Measurements from ENCODE around the gene FNDC10.
"Not testable (repeated sequence)": the region's sequence is repeated elsewhere in the genome, so short reads cannot be mapped to it uniquely, and the experiment has no call there.

The FNDC10 gene

GRCh38 chr1:1598720-1599029, 1.3 kb downstream of the FNDC10 start:
- FAIRE-seq: no peak

- FAIRE-seq: no peak
These were observed 1.8 kb downstream of the FNDC10 start for GRCh38 chr1:1598051-1598719.

- FAIRE-seq: no peak
These were observed 2.5 kb downstream of the FNDC10 start for GRCh38 chr1:1597275-1597930.

- FAIRE-seq: no peak
These were observed 3.3 kb downstream of the FNDC10 start for GRCh38 chr1:1596493-1597274.

GRCh38 chr1:1595341-1595740, 4.6 kb downstream of the FNDC10 start:
- FAIRE-seq: not testable (repeated sequence)

GRCh38 chr1:1594602-1595260, 5.2 kb downstream of the FNDC10 start:
- no peak for FAIRE-seq

- no peak for FAIRE-seq
These were observed 5.9 kb downstream of the FNDC10 start for GRCh38 chr1:1593834-1594601.

- FAIRE-seq: no peak
These were observed 8.5 kb downstream of the FNDC10 start for GRCh38 chr1:1591452-1591851.

GRCh38 chr1:1583347-1584010, 16.5 kb downstream of the FNDC10 start:
- no peak for FAIRE-seq

GRCh38 chr1:1582585-1583346, 17.2 kb downstream of the FNDC10 start:
- no peak for FAIRE-seq

- FAIRE-seq: no peak
These were observed 21.5 kb downstream of the FNDC10 start for GRCh38 chr1:1578371-1578940.

- no peak for FAIRE-seq
These were observed 22.4 kb downstream of the FNDC10 start for GRCh38 chr1:1577367-1578011.

- FAIRE-seq: no peak
These were observed 25.0 kb downstream of the FNDC10 start, which contains the start of gene SSU72 for GRCh38 chr1:1574721-1575537. Gene SSU72 (minus strand): TSS chr1:1574863. CDS start chr1:1574557, 306 bp downstream.

- FAIRE-seq: no peak
These were observed 25.9 kb downstream of the FNDC10 start for GRCh38 chr1:1573843-1574720.

- FAIRE-seq: no peak
These were observed 30.6 kb downstream of the FNDC10 start for GRCh38 chr1:1569341-1569740.

GRCh38 chr1:1567891-1568291, 32.0 kb downstream of the FNDC10 start:
- FAIRE-seq: no peak

- FAIRE-seq: no peak
These were observed 32.6 kb downstream of the FNDC10 start for GRCh38 chr1:1567152-1567875.

GRCh38 chr1:1565340-1565739, 34.6 kb downstream of the FNDC10 start:
- no peak for FAIRE-seq
